OCI-M1 (cell line): ENCODE data around the gene ADK.

Experiments used
- DNase-seq: peaks from one replicate; lab custom pipeline; 2025; lab: John Stamatoyannopoulos, UW

ADK gene

DNA sequence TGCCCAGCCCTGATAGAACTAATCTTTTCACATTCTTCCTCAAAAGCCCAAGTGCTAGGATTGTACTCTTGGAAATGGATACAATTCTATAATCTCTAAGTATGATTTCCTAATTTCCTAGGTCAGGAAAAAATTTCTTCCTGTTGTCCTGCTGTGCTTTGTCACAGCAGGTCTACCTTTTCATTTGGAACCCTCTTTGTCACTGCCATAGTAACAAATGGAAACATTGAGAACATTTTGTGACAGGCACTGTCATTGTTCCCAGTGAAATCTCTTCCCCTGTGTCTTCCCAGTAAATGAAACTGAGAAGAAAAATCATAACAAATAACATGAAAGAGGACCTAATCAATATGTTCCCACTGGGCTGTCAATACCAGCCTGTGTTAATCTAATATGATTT, 524.5 kb downstream of the ADK start:
- no peak for DNase-seq

DNA sequence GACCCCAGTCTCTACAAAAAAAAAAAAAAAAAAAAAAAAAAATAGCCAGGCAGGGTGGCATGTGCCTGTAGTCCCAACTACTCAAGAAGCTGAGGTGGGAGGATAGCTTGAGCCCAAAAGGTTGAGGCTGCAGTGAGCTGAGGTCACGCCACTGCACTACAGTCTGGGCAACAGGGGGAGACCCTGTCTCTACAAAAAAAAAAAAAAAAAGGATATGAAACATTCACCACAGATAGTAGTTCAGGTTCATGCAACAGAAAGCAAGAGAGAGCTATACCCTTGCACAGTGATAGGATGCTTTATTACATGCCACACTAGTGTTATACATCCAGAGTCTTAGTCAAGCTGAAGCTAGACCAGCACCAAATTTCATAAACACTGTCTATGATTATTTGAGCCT, 526.9 kb downstream of the ADK start:
- DNase-seq = no peak

DNA sequence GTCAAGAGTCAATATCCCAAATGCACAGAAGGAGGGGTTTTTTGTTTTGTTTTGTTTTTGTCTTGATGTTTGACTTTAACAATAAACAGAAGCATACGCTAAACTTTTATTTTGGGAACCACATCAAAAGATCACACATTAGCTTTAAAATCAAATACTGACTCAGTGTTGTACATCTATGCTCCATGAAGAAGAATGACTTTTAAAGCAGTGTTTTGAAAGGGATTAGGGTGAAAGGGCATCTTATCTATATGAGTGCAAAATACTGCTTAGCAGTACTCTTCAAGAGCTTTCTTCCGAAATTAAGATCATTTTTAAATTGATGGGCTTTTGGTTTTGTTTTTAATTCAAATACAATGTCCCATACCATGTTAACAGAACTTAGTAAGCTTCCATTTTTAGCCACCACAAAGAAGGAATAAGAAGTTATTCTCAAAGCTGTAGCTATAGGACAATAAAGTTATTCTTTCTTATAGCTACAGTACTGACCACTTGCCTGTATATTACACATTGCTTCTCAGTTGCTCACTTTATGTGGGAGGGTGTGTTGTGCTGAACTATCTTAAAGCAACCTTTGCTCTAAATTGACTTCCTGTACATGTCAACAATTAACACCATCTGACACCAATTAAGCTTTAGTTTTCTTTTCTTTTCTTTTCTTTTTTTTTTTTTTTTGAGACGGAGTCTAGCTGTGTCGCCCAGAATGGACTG, 531.1 kb downstream of the ADK start:
- no peak for DNase-seq

DNA sequence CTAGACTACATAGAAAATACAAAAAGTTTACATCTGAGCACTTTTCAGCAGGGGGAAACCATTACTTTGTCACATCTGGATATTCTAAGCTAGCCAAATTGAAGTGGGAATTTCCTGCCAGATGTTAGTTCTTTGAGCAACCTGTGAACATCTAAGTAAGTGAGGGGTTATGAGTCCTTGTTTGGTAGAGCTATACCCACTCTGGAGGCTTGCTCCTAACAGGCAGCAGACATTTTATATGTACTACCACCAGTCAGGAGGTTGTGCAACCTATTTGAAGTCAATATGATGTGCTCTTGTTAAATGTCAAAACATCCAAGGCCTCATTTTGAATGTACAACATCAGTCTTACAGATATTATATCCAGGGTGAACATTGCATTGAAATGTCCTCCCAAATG, 532.0 kb downstream of the ADK start:
- DNase-seq = no peak

DNA sequence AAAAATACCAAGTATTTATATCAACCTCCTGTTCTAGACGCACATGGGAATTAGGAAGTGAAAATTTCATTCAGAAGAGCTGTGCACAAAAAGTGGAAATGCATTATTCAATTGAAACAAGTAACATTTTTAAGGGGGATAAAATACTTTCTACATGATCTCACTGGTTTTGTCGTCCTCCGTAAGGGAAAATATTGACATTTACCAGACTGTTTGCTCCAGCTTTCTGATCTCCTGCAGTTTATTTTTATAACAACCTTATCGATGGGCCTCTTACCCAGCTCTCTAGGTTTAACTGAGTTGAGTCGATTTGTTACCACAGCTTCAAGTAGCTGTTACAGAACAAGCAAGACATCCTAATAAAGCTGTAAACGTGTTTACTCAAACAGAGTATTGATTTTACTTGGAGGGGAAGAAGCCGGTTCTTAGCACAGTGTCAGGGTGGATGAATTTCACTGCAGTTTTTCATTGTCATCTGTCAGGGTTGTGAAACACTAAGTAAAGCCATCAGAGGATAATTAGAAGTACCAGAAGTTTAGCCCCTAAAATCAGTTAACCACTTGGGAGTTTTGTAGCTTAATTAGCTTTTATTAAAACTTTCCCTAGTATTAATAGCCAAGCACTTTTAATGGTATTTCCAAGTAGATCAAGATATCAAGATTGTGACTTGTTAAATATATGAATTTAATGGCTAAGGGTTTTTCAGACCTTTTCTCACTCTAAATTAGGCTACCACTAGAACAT, 532.8 kb downstream of the ADK start:
- no peak for DNase-seq

DNA sequence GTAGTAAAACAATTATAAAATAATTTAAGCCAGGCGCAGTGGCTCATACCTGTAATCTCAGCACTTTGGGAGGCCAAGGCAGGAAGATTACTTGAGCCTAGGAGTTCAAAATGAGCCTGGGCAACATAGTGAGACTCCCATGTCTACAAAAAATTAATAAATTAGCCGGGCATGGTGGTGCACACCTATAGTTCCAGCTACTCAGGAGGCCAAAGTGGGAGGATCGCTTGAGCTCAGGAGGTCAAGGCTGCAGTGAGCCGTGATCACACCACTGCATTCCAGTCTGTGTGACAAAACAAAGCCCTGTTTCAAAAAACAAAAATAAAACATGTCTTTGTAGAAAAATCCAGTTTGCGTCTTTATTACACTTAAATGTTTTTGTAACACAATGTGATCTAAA, 533.4 kb downstream of the ADK start:
- no peak for DNase-seq

DNA sequence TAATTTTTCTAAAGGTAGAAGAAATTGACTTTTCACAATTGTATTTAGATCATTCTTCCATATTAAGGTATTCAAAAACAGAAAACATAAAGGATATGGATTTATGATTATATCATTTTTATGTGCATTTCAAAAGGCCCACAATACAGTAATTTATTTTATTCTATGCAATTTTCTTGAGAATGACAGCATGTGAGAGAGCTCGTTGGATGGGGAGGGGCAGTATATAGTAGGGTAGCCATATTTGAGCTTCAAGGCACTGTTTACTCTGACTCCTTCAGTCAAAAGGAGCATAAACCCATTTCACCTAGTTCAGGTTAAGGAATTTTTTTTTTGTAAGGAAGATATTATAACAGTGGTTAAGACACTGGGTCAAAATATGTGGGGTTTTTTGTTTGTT, 534.5 kb downstream of the ADK start:
- DNase-seq = no peak

DNA sequence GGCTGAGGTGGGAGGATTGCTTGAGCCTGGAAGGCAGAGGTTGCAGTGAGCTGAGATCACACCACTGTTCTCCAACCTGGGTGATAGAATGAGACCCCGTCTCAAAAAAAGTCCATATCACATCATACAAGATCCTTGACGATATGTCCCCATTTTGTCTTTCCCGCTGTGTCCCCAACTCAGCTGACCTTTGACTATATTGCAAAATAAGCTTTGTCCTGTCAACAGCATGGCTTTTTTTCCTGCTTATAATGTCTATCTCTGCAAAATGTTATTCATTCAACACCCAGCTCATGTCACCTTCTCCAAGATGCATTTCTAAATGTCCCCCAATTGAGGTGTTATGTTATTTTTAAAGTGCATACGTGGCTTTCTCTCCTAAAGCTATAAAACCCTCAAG, 539.4 kb downstream of the ADK start:
- DNase-seq = no peak

DNA sequence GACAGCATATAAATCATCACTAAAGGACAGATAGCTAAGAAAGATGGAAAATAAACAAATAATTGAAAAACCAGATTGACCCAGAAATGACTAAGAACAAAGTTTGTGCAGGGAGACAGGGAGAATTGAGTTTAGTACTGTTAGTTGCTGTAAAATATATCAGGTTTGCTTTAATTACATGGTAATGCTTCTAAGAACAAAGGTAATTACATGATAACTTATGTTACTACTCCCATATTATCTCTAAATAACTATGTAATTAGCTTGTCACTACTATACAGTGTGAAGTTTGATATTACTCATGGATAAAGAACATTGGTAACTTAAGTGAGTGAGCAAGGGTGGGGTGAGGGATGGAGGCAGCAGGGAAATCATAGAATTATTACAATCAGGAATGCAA, 540.1 kb downstream of the ADK start:
- no peak for DNase-seq

DNA sequence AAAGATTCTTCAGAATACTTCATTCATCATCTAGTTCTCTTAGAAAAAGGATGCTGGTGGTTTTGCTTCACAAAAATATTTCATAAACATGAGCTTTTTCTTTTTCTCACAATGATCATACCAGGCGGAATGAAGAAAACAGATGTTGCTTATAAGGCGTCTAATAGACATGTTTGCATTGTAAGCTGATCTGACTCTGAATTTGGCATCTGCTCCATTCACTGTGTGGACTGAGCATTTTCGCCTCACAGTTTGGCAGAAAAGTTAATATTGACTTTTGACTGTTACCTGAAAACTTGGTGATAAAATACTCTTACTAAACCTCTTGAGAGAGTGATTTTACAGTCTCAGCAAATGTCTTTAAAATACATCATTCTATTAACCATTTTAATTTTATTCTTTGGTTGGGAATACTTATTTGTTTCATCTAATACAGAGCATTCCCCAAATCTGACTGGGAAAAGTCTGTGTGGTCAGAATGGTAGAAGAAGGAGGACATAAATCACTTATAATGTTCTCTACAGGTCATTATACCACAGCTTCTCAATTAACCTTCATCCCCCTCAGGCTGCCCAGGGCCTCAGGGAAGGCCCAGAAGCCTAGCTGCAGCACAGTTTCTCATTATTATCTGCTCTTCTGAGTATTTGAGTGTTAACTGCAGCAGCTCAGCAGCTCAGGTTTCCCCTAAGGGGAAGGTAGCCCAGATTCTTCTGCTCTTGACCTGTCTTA, 553.8 kb downstream of the ADK start:
- no peak for DNase-seq

DNA sequence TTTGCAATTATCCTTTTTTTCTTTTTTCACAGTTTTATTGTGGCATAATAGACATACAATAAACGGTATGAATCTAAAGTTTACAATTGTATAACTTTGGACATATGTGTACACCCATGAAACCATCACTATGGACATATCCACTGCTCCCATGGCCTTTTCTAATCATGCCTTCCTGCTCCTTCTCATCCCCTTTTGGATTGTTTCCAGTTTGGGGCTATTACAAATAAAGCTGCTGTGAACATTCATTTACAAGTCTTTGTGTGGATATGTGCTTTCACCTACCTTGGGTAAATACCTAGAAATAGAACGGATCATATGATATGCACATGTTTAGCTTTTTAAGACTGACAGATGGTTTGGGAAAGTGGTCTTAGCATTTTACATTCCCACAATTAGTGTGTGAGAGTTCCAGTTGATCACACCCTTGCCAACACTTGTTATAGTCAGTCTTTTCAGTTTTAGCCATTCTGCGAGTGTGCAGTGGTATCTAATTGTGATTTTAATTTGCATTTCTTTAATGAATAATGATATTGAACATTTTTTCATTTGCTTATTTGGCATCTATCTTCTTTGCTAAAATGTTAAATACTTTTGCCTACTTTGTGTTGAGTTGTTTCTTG, 554.4 kb downstream of the ADK start:
- no peak for DNase-seq

DNA sequence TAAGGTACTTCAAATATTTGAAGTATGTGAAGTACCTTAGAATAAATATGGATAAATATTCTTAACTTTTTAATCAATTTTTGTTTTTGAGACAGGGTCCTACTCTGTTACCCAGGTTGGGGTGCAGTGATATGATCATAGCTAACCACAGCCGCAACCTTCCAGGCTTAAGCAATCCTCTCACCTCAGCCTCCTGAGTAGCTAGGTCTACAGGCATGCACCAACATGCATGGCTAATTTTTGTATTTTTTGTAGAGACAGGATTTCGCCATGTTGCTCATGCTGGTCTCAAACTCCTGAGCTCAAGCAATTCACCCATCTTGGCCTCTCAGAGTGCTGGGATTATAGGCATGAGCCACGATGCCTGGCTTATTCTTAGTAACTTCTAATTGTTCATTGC, 555.9 kb downstream of the ADK start:
- no peak for DNase-seq

DNA sequence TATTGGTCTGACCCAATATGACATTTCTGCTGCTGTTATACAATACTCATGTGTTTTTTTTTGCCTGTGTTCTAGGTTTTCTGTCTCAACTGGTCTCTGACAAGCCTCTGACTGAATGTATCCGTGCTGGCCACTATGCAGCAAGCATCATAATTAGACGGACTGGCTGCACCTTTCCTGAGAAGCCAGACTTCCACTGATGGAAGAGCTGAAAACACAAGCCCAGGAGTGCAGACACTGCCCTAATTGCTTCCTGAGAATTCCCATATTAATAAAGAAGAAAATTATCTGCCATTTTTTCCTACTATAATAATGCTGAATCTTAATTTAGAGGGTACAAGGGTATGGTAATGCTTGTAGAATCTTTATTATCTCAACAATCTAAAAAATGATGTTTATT, 557.2 kb downstream of the ADK start:
- no peak for DNase-seq

DNA sequence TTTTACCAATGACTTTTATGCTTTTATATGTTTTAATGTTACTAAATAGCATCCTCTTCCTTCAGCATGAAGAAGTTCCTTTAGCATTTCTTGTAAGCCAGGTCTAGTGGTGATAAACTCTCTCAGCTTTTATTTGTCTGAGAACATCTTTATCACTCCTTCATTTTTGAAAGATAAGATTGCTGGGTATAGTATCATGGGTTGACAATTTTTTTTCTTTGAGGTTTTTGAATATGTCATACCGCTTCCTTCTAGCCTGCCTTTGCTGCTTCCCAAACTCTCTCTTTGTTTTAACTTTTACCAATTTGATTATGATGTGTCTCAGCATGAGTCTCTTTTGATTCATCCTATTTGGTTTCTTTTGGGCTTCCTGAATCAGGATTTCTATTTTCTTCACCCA, 567.2 kb downstream of the ADK start:
- peak; percentile 31 for DNase-seq

DNA sequence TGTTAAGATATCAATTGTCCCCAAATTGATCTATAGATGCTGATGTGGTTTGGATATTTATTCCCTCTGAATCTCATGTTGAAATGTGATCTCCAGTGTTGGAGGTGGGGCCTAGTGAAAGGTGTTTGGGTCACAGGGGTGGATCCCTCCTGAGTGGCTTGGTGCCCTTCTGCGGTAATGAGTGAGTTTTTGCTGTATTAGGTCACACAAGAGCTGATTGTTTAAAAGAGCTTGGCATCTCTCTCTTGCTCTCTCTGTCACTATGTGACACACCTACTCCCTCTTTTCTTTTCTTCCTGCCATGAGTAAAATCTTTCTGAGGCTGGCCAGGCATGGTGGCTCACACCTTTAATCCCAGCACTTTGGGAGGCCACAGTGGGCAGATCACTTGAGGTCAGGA, 577.2 kb downstream of the ADK start:
- DNase-seq = no peak

DNA sequence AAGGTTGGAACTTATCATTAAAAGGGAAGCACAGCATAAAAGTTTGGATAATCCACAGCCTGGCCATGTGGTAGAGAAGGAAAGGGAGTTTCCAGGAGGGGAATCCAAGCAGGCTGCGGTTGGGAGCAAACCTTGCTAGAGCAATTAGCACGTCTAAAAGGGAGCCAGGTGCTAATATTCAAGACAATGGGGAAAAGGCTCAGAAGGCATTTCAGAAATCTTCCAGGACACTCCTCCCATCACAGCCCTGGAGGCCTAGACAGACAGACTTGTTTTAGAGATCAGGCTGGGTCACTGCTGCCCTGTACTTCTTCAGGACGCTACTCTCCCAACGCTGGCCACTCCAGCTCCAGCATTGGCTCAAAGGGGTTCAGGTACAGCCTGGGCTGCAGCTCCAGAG, 579.2 kb downstream of the ADK start:
- no peak for DNase-seq

DNA sequence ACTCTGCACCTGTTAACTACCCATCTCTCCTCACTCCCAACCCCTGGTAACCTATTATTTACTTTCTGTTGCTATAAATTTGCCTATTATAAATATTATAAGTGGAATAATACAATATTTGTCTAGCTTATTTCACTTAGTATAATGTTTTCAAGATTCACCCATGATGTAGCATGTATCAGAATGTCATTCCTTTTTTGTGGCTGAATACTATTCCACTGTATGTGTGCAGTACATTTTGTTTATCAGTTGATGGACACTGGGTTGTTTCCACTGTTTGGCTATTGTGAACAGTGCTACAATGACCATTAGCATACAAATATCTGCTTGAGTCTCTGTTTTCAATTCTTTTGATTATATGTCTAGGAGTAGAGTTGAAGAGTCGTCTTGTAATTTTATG, 582.6 kb downstream of the ADK start:
- DNase-seq = no peak

DNA sequence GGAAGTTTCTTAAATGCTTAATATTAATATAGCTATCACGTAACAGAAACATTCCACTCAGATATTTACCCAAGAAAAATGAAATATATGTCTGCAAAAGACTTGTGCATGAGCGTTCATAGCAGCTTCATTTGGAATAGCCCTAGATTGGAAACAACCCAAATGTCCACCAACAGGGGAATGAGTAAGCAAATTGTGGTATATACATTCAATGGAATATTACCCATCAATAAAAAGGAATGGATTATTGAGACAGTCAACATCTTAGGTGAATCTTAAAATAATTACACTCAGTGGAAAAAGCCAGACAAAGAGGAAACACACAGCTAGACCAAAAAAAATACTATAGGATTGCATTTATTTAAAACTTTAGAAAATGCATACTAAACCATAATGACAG, 585.0 kb downstream of the ADK start:
- DNase-seq = no peak

DNA sequence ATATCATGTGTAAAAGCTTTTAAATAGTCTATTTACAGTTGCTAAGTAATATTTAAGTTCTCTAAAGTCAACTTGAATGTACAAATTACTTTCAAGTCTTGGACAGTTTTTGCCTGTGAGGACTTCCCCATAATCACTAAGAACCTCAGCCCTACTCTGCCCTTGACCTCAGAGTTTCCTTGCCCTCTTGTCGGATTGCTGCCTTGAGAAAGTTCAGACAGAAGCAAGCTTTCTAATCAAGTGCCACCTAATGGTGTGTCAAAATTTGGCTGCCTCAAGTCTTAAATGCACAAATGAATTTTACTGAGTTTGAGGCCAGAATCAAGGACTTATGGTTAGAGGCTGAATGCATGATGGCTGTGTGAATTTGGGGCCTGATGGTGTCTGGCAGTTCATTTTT, 587.0 kb downstream of the ADK start:
- peak; percentile 49 for DNase-seq

DNA sequence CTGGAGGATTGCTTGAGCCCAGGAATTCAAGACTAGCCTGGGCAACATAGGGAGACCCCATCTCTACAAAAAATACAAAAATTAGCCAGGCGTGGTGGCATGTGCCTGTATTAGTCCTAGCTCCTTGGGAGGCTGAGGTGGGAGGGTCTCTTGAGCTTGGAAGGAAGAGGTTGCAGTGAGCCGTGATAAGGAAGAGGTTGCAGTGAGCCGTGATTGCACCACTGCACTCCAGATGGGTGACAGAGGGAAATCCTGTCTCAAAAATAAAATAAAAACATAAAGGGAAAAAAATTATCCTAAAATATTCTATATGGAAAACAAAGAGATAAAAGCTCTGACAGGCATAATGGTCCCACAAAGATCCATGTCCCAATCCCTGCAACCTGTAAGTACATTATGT, 587.5 kb downstream of the ADK start:
- DNase-seq = no peak

DNA sequence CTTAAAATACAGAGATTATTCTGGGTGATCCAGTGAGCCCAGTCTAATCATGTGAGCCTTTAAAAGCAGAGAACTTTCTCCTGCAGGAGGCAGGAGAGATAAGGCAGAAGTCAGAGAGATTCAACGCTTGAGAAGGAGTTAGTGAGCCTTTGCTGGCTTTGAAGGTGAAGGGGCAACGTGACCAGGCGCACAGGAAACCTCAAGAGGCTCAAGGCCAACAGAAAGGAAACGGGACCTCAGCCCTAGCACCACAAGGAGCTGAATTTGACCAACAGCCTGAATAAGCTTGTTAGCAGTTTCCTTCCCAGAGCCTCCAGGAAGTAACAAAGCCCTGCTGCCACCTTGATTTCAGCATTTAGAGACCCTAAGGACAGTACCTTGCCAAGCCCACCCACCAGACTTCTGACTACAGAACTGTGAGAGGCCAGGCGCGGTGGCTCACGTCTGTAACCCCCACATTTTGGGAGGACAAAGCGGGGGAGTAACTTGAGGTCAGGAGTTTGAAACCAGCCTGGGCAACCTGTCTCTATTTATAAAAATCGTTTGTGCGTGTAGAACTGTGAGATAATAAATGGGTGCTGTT, 588.1 kb downstream of the ADK start:
- DNase-seq = peak; percentile 78

DNA sequence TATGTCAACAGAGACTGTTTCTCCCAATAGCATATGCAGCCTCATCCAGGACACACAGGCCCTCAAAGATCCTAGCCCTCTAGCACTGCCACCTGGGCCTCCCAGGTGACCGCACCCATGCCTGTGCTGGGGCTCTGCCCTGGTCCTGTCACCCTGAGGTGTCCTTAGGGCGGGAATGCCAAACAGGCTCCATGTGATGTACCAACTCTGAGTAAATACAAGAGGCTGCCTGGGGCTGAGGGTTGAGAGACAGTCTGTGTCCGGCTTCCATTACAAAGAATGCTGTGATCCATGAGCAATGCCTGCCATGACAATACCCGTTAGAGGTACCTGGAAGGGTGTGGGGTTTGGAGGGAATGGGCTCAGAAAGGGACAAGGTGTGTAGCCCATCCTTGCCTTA, 592.4 kb downstream of the ADK start:
- DNase-seq = no peak

DNA sequence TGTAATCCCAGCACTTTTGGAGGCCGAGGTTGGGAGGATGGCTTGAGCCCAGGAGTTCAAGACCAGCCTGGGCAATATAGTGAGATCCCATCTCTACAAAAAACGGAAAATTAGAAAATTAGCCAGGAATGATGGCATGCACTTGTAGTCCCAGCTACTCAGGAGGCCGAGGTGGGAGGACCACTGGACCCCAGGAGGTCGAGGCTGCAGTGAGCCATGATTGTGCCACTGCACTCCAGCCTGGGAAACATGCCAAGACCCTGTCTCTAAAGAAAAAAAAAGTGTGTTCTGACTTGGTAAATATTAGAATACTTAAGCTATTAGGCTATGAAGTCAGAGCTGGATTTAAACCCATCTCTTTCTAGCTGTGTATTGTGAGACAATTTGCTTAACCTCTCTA, 594.4 kb downstream of the ADK start:
- no peak for DNase-seq
